Hepatocyte (in vitro differentiated cells): ENCODE measurements around the gene NGLY1. TPM values are rescaled to one million over a fixed set of nuclear protein-coding genes. Genes with fewer than 3 reads are reported as not detected.

ENCODE experiments used
- DNase-seq: peaks from one replicate; pipeline ENCODE4 v3.0.0-alpha.2; 2016; ENCODE audit warnings: low spot score
- H2AFZ ChIP-seq: fragments of 200-600 bp; sonication (generic); 2 replicates; pipeline ENCODE4 v1.6.0; 2016; ENCODE audit warnings: antibody characterized with exemption, mild to moderate bottlenecking
- H3K27ac ChIP-seq: fragments of 200-600 bp; sonication (generic); 2 replicates; pipeline ENCODE4 v1.5.1; 2016; ENCODE audit warnings: mild to moderate bottlenecking
- H3K27me3 ChIP-seq: fragments of 200-600 bp; sonication (generic); 2 replicates; pipeline ENCODE4 v1.6.1; 2016
- H3K36me3 ChIP-seq: fragments of 200-600 bp; sonication (generic); replicated peaks from 2 replicates; pipeline ENCODE4 v1.5.1; 2016; ENCODE audit warnings: low read depth; ENCODE audit not compliant: insufficient read depth
- H3K4me1 ChIP-seq: fragments of 200-600 bp; sonication (generic); 2 replicates; pipeline ENCODE4 v1.5.1; 2016; ENCODE audit warnings: mild to moderate bottlenecking, moderate library complexity; ENCODE audit not compliant: insufficient read depth
- H3K4me2 ChIP-seq: fragments of 200-600 bp; sonication (generic); 2 replicates; pipeline ENCODE4 v1.6.0; 2016
- H3K4me3 ChIP-seq: fragments of 200-600 bp; sonication (generic); 2 replicates; pipeline ENCODE4 v1.5.1; 2016; ENCODE audit warnings: mild to moderate bottlenecking
- H3K79me2 ChIP-seq: fragments of 200-600 bp; sonication (generic); 2 replicates; pipeline ENCODE4 v1.6.0; 2017; ENCODE audit warnings: mild to moderate bottlenecking
- H3K9me2 ChIP-seq: fragments of 200-600 bp; sonication (generic); replicated peaks from 2 replicates; pipeline ENCODE4 v1.6.0; 2017; ENCODE audit warnings: mild to moderate bottlenecking; ENCODE audit not compliant: insufficient read depth
- H3K9me3 ChIP-seq: fragments of 200-600 bp; sonication (generic); 2 replicates; pipeline ENCODE4 v1.5.1; 2016; ENCODE audit warnings: low read depth, mild to moderate bottlenecking
- H4K20me1 ChIP-seq: fragments of 200-600 bp; sonication (generic); 2 replicates; pipeline ENCODE4 v1.6.0; 2016; ENCODE audit warnings: mild to moderate bottlenecking; ENCODE audit not compliant: insufficient read depth, poor library complexity, severe bottlenecking
- EZH2 ChIP-seq: fragments of 200-600 bp; sonication (generic); IDR thresholded peaks from 2 replicates; pipeline ENCODE4 v1.6.1; 2016; ENCODE audit warnings: antibody characterized with exemption, mild to moderate bottlenecking, borderline replicate concordance
- EZH2phosphoT487 ChIP-seq: fragments of 200-600 bp; sonication (generic); IDR thresholded peaks from one replicate; pipeline ENCODE4 v1.6.1; 2018; ENCODE audit warnings: antibody characterized with exemption, mild to moderate bottlenecking, low read depth, moderate library complexity; ENCODE audit not compliant: unreplicated experiment, severe bottlenecking
- WGBS: methylation state at CpG from one replicate; pipeline ENCODE4 v1.1.6; 2016; ENCODE audit warnings: low lambda C conversion rate; ENCODE audit errors: missing lambda C conversion rate; 5-methylcytosine and 5-hydroxymethylcytosine counted together
- polyA plus RNA-seq: library from polyadenylated mRNA; unstranded; fragments of >200 nt; fragmentation: Nextera tagmentation; extraction: Ambion mirVana; gene quantifications from 2 replicates; pipeline ENCODE4 v1.2.1, GENCODE V29; 2016
- total RNA-seq: library from RNA; depleted of rRNA; stranded (reverse); fragments of >200 nt; gene quantifications from 2 replicates; pipeline ENCODE4 v1.2.3, GENCODE V29; 2014
- TF ChIP-seq, protein P1 (sequence below): fragments of 200-600 bp; sonication (generic); IDR thresholded peaks from 2 replicates; pipeline ENCODE4 v1.5.1; 2016; ENCODE audit warnings: antibody characterized with exemption, mild to moderate bottlenecking; ENCODE audit not compliant: poor library complexity

The NGLY1 gene
- total and polyA plus RNA-seq, 2 experiments from 2014 or later: 32.7 to 34.7 TPM

DNA sequence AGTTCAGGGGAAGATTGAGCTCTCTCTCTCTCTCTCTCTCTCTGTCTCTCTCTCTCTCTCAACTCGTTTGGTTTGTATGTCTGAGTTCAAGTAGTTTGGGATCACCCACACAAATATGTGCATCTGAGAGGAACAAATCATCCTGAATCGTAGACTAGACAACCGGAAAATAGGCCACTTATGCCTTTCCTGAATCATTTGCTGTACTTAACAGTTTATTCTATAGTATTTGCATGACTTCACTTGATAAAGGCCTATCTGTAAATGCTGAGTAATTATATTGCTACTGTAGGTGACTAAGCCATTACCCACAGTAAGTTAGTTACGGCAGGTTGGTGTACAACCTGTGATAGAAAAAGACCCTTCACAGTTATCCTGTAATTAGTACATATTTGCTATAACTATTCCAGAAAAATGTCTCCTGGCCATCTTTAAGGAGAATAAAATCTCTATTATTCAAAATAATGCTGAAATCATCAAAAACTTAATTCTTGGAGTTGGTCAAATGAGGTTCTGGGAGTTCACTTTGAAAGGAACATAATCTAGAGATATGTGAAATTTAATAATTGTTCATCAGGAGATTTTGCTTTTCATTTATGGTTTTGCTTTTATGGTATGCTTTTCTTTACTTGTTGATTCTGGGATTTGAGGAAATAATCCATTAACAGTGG is 37.7 kb upstream of the NGLY1 start:
- H3K4me3 ChIP-seq: no peak overlapping the region

DNA sequence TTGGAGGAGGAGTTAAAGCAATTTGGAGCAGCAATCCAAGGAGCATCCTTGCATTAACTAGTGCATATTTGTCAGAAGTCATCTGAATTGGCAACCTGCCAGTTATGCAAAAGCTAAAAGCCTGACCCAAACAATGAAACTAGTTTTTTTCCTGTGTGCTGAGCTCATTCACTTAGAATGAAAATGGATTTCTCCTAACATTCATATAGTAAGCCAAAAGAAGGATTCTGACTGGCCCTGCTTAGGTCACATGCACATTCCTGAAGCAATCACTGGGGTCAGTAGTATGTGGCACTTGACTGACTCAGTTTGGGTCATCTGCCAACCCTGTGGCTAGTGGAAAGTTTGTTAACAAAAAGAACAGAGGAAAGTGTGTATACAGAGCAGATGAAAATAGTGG is 37.1 kb upstream of the NGLY1 start:
- Histone ChIP-seq H2AFZ (no peak overlapping the region), H3K9me3 (no peaks in the 10 kb centered on the region), H3K36me3 (no peaks in the 10 kb centered on the region), H3K9me2 (no peaks in the 10 kb centered on the region), H3K4me2 (no peak overlapping the region), H3K79me2 (no peaks in the 10 kb centered on the region), H3K4me3 (no peak overlapping the region), H3K4me1 (no peaks in the 10 kb centered on the region), H4K20me1 (no peaks in the 10 kb centered on the region), H3K27ac (no peak overlapping the region), H3K27me3 (no peaks in the 10 kb centered on the region)
- TF ChIP-seq, protein P1, sequence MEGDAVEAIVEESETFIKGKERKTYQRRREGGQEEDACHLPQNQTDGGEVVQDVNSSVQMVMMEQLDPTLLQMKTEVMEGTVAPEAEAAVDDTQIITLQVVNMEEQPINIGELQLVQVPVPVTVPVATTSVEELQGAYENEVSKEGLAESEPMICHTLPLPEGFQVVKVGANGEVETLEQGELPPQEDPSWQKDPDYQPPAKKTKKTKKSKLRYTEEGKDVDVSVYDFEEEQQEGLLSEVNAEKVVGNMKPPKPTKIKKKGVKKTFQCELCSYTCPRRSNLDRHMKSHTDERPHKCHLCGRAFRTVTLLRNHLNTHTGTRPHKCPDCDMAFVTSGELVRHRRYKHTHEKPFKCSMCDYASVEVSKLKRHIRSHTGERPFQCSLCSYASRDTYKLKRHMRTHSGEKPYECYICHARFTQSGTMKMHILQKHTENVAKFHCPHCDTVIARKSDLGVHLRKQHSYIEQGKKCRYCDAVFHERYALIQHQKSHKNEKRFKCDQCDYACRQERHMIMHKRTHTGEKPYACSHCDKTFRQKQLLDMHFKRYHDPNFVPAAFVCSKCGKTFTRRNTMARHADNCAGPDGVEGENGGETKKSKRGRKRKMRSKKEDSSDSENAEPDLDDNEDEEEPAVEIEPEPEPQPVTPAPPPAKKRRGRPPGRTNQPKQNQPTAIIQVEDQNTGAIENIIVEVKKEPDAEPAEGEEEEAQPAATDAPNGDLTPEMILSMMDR: no peak
- TF ChIP-seq EZH2phosphoT487 (no peak), EZH2 (no peak)
- DNase-seq: peak; percentile 12

More for the DNA sequence above, 37.7 kb upstream of the NGLY1 start:
- H3K4me2 ChIP-seq: no peak overlapping the region
- no peaks in the 10 kb centered on the region for H3K79me2 ChIP-seq
- WGBS: 84% methylated on average over 4 of the region's 4 CpGs
- H3K4me1 ChIP-seq: no peaks in the 10 kb centered on the region
- H4K20me1 ChIP-seq: no peaks in the 10 kb centered on the region
- no peak for DNase-seq
- H3K27me3 ChIP-seq: no peaks in the 10 kb centered on the region
- H2AFZ ChIP-seq: no peak overlapping the region
- H3K36me3 ChIP-seq: no peaks in the 10 kb centered on the region
- TF ChIP-seq, protein P1: no peak
- TF ChIP-seq EZH2 (no peak), EZH2phosphoT487 (no peak)
- H3K27ac ChIP-seq: no peak overlapping the region
- no peaks in the 10 kb centered on the region for H3K9me2 ChIP-seq
- H3K9me3 ChIP-seq: no peaks in the 10 kb centered on the region

DNA sequence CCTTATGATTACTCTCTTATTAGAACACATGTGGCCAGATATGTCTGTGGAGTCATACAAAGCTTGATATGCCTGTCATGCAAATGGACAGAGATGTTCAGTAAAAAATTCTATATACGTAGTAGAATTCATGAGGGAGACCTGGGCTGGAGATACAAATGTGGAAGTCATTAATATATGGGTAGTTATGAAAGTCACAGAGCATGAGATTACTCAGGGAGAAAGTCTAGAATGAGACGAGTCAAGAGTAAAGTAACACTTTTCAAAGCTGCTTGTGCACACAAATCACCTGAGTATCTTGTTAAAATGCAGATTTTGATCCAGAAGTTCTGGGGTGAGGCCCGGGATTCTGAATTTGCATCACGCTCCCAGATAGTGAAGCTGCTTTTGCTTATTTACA is 35.1 kb upstream of the NGLY1 start:
- no peaks in the 10 kb centered on the region for H3K9me2 ChIP-seq

More for the DNA sequence above, 35.1 kb upstream of the NGLY1 start:
- Histone ChIP-seq H3K4me2 (no peak overlapping the region), H3K27me3 (no peaks in the 10 kb centered on the region), H3K9me3 (no peaks in the 10 kb centered on the region), H3K79me2 (no peaks in the 10 kb centered on the region), H3K4me1 (no peaks in the 10 kb centered on the region), H4K20me1 (no peaks in the 10 kb centered on the region), H3K36me3 (no peaks in the 10 kb centered on the region), H3K27ac (no peak overlapping the region), H3K4me3 (no peak overlapping the region), H2AFZ (no peak overlapping the region)
- 73% methylated on average over 4 of the region's 4 CpGs for WGBS
- no peak for DNase-seq
- TF ChIP-seq, protein P1: no peak
- TF ChIP-seq EZH2 (no peak), EZH2phosphoT487 (no peak)
